Stimulated activated naive CD4-positive, alpha-beta T cell treated with Interleukin-2 at 50 U/mL for 16 hours (primary cell): Measurements from ENCODE around the gene EI24.

ENCODE experiments used
- DNase-seq: peaks from one replicate; lab custom pipeline; 2025; lab: John Stamatoyannopoulos, UW

The EI24 gene

DNA sequence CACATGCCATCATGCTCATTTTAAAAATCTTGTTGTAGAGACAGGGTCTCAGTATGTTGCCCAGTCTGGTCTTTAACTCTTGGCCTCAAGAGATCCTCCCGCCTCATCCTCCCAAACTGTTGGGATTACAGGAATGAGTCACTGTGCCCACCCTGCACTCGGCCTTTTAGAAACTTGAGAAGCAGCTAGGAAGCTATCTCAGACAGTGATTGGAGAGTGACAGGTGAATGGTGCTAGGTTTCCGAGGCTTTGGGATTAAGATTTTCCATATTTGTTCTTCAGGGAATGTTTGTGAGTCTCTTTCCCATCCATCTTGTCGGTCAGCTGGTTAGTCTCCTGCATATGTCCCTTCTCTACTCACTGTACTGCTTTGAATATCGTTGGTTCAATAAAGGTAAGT, 10.5 kb downstream of the EI24 start:
- no peak for DNase-seq

DNA sequence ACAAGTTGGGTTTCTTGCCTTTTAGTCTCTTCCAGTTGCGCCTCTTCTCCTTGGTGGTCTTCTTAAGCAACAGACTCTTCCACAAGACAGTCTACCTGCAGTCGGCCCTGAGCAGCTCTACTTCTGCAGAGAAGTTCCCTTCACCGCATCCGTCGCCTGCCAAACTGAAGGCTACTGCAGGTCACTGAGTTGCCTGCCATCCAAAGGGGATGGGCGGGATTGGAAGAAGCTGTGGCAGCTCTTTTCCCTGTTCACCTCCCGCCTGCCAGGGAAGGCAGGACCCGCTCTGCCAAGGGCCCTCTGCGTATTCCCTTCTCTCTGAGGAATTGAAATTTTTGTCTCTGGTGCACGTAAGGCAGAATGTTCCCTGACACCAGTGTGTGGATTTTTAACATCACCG, 14.2 kb downstream of the EI24 start:
- no peak for DNase-seq

DNA sequence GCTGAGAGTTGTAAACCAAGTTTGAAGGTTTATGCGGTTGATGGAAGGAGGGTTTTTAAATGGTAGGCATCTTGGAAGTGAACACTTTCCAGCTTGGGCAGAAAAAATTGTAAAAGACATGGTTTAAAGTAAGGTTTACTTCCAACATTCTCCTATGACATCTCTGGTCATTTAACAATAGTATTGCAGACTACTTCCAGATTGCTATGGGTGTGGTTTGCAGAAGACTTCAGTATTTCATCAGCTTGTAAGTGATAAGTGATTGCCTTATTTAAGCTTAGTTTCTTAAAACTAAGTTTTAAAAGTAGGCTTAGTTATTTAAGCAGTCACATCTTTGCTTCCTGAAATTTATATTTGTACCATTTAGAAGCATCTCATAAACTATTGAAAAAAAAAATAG, 16.2 kb downstream of the EI24 start:
- DNase-seq = no peak

DNA sequence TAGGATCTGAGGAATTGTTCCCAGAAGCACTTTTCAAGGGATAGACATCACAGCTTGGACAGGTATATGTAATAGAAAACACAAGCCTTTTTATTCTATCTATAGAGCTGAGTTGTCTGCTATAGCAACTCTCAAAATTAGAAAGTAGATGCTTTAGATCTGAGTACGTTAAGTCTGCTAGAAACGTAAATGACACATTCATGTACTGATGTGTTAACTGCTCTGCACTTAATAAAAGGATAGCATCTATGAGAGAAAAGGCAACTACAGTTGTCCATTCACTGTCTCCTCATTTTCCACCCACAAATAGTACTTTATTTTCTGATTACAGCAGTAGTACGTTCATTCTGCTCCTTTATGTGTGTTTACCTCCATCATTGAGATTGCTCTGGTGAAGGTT, 17.3 kb downstream of the EI24 start:
- no peak for DNase-seq

DNA sequence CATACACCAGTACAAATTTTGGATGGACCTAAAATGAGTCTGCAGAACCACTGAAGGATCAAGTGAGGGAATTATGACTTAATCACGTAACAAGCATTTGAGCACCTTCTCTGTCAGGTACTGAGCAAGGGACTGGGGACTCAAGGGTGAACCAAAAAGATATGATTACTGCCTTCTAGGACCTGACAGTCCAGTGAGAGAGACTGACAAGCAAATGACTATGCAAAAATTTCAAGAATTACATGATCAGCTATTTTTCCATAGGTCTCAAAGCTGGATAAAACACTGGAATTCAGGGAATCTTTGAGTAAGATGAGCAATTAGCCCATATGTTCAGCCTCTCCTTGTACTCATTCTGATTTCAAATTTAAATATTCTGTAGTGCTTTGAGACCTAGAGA, 18.2 kb downstream of the EI24 start:
- no peak for DNase-seq

DNA sequence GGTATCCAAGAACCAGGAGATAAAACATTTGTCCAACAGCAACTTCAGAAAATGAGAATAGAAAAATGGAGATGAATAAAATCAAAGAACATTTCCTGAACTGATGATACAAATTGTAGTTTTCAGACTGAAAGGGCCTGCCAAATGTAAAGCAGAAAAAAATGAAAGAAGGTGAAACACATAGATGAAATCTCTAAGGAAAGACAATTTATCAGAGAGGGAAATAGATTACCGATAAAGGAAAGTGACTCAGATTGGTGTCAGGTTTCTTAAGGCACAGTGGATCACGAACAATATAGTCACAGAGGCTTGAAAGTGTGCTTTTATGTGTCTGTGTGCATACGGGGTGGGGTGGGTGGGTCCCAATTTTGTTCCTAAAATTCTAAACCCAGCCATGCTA, 19.2 kb downstream of the EI24 start:
- no peak for DNase-seq

DNA sequence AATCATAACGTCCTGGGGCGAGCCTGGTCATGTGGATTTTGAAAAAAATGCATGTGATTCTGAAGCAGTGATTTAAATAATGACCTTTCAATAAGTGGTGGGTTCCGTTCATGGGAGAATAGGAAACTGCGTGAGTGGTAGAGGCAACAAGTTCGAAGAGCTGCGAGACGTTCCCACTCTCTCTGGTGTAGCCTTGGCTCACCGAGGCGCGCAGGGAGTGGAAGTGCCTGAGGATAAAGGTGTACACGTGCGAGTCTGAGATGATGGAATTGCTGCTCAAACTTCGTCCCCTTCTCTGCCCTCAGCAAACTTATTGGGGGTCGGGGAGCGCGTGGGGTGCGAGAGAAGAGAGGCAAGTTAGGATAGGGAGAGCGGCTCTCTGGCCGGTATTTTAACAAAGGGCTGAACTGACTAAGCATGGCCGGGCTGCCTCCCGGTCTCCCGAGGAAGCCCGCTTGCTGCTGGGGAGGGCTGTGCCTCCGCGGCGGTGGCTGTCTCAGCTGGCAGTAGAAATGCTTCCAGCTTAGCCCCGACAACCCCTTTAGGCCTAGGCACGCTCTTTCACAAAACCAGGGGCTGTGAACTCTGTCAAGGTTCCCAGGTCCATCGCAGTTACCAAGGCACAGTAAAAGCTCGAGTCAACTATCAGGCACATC, 22.5 kb downstream of the EI24 start:
- DNase-seq = peak; percentile 34

DNA sequence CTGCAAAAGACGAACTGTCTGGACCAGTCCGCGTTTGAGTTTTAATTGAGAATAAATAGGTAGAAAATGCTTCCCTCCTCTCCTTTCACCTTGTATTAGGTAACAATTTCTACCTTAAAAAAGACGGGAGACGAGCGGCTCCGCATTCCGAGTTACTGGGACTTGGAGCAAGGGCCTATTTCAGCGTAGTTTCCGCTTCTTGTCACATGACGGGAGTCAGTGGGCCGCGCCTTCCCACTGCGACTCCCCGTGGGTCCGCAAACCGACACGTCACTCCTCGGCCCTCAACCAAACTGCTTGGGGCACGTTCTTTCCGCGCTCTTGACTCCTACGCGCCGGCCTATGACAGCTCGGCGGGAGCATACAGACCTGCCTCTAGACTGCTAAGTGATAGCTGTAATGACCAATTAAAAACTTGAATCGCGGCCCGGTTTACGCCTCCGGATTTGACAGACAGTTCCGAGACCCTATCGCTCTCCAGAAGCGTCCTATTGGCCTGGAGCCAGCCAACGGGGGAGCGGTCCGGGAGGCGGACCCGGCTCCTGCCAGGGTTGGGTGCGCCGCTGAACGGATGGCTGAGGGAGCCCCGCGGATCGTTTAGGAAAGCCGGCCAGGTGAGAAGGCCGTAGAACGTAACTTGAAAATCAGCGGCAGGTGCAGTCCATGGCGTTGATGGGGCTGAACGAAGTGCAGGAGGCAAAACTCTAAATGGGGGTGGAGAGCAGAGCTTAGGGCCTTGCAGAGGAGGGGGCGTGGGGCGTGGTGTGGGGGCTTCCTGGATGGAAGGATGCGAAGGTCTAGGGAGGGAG, 23.2 kb downstream of the EI24 start, which contains the start of gene STT3A:
Gene STT3A (plus strand): TSS at position 548 of the 809 bp plus-strand sequence. CDS start 3,064 bp downstream, outside the sequence.
- DNase-seq = peak; percentile 98

DNA sequence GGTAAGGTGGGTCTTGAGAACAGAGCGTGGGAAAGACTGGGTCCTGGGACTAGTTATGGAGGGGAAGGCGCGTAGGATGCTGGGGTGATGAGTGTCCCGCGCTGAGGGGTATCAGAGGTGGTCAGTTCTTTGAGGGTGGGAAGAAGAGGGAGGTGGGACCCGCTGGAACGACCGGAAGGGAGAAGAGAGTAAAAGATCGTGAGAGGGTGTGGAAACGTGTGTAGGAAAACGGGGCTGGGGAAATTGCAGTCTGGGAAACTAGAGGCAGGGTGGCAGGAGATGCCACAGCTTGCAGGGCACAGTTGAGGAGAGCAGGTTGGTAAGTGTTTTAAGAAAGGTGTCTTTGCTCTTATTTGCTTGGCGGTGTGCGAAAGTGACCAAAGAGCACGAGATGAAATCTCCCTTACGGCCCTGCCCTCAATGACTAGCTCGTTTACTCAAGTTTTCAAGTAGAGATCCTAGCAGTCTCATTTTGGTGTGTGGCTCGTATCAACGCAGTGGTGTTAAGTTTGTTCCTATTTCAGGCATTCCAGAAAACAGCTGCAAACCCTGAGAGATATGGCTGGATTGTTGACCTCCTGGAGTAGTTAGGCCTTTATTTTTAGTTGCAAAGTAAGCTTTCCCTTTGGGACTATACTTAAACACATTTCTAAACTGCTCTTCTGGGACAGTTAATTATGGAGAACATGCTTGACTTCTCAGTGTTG, 24.0 kb downstream of the EI24 start:
- DNase-seq = no peak

DNA sequence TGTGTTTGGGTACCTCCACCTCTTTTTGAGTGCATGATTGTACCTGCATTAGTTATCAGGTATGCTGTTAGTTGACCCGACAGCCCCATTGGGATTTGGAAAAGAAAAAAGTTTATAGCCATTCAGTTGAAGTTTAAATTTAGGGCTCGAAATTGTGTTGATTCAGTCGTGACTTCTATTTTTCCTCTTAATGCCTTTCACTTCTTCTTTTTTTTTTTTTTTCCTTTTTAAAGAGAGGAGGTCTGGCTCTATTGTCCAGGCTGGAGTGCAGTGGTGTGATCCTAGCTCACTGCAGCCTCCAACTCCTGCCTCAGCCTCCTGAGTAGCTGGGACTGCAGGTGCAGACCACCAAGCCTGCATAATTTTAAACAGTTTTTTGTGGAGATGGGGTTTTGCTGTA, 25.7 kb downstream of the EI24 start:
- no peak for DNase-seq

DNA sequence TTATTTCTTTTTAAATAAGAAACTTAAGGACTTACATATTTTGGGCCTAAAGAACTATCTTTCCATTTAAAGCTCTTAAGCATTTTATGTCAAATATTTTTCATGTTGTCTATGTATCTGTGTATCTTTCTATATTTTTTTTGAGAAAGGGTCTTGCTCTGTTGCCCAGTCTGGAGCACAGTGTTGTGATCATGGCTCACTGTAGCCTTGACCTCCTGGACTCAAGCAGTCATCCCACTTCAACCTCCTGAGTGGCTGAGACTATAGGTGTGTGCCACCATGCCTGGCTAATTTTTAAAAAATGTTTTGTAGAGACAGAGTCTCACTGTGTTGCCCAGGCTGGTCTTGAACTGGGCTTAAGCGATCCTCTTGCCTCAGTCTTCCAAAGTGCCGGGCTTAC, 31.4 kb downstream of the EI24 start:
- DNase-seq = no peak

DNA sequence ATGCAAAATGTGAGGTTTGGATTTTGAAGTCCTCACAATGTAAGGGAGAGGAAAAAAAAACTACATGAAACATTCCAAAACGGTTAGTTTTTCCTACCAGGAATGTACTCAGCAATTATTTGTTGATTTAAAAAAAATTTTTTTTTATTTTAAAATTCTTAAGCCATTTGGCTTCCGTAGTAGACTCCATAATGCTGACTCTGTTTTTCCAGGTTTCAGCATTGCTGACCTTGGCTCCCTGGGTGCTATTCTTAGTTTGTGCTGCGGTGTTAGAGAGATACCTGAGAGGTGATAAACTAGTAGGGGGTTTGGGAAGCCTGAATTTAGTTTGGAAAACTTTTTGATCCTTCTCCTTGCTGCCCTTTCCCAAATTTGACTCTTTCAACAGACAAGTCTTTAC, 33.9 kb downstream of the EI24 start:
- no peak for DNase-seq

DNA sequence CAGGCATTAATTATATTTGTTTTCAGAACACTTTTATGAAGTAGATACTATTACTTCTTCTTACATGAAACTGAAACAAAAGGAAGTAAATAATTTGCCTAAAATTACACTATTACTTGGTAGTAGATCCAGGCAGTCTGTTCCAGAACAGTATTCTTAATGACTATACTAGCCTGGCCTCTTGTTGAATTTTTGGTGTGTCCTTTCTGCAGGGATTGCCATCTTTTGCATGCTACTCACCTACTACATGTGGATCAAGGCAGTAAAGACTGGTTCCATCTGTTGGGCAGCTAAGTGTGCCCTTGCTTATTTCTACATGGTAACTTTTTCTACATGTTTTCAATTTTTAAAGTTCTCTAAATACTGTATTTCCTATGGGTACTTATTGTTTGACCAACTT, 36.1 kb downstream of the EI24 start:
- no peak for DNase-seq

DNA sequence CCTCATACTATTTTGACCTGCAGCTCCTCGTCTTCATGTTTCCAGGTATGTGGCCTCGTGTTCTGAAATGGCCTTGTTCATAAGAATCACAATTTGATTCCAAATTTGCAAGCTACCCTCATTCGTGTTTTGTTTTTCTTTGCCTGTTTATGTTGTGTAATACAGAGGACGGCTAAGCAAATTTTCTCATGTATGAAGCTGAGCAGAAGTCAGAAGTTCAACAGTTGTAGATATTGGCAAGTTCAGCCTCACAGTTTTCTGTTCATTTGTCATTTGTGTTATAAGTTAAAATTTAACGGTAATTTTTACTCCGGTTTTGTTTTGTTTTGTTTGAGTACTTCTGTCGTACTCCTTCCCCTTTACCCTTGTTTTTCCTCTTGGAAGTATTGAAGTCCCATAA, 40.3 kb downstream of the EI24 start:
- no peak for DNase-seq

DNA sequence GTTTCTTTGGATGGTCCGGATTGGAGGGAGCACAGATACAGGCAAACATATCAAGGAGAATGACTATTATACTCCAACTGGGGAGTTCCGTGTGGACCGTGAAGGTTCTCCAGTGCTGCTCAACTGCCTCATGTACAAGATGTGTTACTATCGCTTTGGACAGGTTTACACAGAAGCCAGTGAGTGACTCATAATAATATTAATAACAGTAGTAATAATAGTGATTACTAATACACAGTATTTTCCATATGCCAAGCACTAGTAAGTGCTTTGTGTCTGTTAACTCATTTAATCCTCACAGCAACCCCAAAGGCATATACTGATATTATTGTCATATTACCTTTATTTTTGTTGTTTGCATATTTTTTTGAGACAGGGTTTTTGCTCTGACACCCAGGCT, 49.1 kb downstream of the EI24 start:
- no peak for DNase-seq

DNA sequence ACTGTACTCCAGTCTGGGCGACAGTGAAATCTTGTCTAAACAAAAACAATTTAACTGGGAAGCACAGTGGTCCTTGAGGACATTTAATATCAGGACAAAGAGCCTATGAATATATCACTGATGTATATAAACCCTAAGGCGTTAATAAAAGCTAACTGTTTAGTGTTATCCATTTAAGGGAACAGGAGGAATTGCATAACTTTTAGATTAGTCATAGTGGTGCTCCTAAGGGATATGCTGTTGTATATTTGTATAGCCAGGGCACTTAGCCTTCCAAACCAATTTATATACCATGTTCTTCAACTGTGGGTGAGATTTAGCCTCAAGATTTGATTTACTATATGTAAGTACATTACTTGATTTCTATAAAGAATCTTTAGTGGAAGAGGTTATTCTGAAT, 52.7 kb downstream of the EI24 start:
- no peak for DNase-seq

DNA sequence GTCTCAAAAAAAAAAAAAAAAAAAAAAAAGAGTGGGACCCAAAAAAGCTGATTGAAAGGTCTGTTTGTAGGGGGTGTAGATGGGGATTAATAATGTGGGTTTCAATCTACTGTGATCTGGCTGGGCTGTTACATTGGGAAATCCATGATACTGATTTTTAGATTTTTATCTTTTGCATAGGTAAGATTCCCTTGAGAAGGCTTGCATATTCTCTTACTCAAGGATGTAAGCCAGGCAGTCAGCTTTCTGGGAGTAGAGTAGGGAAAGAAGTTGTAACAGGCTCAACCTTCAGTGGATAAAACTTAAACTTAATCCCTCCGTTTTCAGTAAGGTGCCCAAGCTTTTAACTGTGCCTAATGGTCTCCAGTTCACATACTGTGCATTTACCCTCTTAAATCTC, 53.8 kb downstream of the EI24 start:
- DNase-seq = no peak

DNA sequence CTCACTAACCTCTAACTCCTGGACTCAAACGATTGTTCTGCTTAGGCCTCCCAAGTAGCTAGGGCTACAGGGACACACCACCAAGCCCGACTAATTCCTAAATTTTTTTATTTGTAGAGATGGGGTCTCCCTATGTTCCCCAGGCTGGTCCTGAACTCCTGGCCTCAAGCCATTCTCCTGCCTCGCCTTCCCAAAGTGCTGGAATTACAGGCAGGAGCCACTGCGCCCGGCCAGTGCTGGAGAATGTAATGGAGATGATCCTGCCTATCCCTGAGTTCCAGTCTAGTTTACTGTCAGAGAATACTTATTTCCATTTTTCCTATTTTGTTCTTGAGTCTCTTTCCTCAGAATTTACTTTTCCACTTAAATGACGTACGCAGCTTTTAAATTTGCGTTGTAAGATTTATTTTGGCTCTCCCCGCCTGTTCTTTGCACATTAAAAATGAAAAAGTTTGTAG, 55.5 kb downstream of the EI24 start, which contains the start of gene CHEK1:
Gene CHEK1 (plus strand): TSS at position 408 of the 458 bp plus-strand sequence. CDS start 1,606 bp downstream, outside the sequence.
- no peak for DNase-seq

DNA sequence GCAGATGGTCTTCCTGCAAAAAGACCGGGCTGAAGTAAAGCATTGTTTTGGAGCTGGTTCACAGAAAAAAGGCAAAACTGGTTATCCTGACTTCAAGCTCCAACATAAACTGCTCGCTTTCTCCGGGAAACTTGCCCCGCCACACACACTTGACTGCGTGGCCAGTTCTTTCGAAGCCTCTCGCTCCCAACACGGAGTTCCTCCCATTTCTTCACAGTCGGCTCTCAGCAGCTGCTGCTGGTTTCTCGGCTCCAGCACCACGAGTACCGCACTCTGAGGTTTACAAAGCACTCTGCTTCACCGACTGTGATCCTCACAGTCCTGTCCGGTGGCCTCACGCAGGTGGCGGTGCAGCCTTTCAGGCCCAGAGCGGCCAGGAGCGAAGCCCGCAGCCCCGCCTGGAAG, 56.0 kb downstream of the EI24 start:
- DNase-seq = no peak

DNA sequence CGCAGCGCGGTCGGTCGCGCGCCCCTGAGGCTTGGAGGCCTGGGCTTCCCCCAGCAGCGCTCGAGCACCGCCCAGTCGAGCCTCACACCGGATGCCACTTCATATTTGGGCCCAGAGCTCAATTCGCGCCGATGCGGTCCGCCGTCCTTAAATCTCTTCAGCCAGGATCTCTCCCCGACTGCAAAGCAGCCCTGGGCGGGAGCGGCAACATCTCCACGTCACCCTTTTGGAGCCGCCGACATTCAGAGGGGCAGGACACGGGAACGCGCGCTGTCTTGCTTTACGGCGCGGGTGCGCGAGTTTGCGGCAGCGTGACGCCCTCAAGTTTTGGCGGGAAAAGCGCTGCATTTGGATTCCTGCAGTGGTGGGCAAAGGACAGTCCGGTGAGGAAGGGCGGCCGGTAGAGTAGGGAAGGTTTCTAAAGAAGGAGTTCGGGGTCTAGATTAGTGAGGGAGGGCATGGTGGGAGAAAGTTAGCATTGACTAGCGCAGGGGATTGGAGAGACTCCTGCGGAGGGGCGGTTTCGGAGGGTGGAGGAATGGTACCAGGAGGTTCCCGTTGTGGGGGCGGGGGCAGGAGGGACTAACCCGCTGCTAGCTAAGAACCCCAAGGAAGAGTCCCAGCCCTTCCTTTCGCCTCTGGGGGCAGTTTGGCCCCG, 56.5 kb downstream of the EI24 start:
- DNase-seq = peak; percentile 86

DNA sequence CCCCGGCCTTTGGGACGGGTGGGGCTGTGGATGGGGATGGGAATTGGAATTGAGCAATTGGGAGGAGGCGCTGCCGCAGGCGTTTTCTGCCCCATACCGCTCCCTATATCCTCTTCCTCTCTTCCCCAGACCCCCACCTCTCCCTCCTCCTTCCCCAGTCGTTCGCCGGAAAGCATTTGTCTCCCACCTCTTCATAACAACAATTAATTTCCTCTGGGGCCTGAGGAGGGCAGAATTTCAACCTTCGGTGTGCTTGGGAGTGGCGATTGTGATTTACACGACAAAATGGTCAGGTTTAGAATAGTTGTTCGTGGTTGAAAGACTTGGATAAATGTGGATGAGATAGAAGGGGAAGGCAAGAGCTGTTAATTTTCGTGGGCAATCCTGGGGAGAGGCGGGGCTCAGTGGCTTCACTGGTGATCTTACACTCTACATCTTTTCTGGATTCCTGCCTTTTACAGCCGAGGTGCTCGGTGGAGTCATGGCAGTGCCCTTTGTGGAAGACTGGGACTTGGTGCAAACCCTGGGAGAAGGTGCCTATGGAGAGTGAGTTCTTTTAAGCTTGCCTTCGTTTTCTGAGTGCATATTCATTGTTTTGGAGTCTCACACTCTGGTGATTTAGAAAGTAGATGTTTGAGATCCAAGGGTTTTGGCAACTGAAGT, 57.1 kb downstream of the EI24 start:
- peak; percentile 14 for DNase-seq
